ENCODE measurements around the gene CAPN11. TPM values are rescaled to one million over a fixed set of nuclear protein-coding genes. Genes with fewer than 3 reads are reported as not detected.

CAPN11 gene
- total RNA-seq, 1 experiment from 2014 or later, result not detected

DNA sequence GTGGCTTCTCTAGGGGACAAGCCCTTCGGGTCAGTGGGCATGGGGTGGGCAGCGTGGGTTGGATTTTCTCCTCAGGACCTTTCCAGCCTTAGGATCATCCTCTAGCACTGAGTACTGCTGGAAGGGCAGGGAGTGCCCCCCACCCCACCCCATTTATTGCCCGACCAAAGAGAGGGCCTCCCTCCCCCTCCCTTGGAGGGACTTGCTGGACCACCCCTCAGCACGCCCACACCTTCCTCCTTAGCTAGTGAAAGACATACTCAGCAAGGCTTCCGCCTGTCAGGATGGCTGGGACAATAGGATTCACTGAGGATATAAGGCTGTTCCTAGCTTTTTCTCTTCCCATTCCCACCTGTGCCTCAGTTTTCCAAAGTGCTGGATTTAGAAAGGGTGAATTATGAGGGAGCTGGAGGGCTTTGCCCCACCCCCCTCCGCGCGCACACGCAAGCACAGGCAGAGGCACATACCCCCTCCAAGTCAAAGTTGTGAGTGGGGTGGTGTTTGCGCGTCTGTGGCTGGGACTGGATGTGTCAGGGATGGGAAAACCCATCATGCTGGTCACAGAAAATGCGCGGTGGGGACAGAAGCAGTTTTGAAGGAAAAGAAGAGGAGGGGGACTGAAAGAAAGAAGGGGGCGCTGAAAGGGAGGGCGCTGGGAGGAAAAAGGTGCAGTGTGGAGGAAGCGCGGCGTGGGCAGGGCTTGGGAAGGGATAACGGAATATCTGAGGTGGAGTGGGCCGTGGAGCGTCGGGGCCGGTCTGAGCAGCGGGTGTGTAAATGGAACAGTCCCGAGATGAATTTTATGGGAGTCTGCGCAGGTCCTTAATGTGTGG lies 64.1 kb downstream of the CAPN11 start:
- Histone ChIP-seq H3K9ac (ENCODE audit: low read length) (peak overlapping the region; percentile 81), H2AFZ (ENCODE audit: low read depth, low read length, poor library complexity, severe bottlenecking) (peak overlapping the region; percentile 61), H3K27ac (ENCODE audit: low read depth, low read length) (peak overlapping the region; percentile 45), H3K9me2 (ENCODE audit: insufficient read depth) (no peaks in the 10 kb centered on the region), H3K36me3 (ENCODE audit: control insufficient read depth in 1 of 2, insufficient read depth in 2 of 2, low read length in 2 of 2) (peaks cover 0 to 10% of the 10 kb centered on the region in 2 experiments; a peak in 1 of 4 replicates), H4K20me1 (ENCODE audit: insufficient read depth) (peaks cover 4% of the 10 kb centered on the region; the same call in 1 of the 2 replicates), H3K4me3 (replicated peaks in 1 of 2; ENCODE audit: low read depth in 1 of 2, low read length in 2 of 2) (peak overlapping the region; percentile 65 to 74), H3K27me3 (ENCODE audit: insufficient read depth, low read length) (no peaks in the 10 kb centered on the region), H3K79me2 (ENCODE audit: insufficient read depth, low read length) (peaks cover 42% of the 10 kb centered on the region), H3K9me3 (ENCODE audit: control insufficient read depth in 1 of 2, insufficient read depth in 1 of 2, low read depth in 1 of 2, low read length in 2 of 2) (no peaks in the 10 kb centered on the region), H3K4me2 (ENCODE audit: low read length) (peak overlapping the region; percentile 93), H3K4me1 (ENCODE audit: control insufficient read depth in 1 of 2, insufficient read depth in 2 of 2, low read length in 2 of 2) (peaks cover 45 to 73% of the 10 kb centered on the region in 2 experiments)
- ATAC-seq, result peak; percentile 26
- RAD21 ChIA-PET (ENCODE audit: low non-redundant PET in 1 of 2, low total read pairs in 2 of 2, uncharacterized antibody in 2 of 2, unreplicated experiment in 2 of 2), result interaction anchor here in 1 of 2 experiments (1.4 kb wide), 1 partner anchor 23 kb away, joined by 3 read pairs; no protein-coding TSS in a partner anchor
- POLR2A ChIA-PET, result interaction anchor here (1.0 to 3.0 kb wide), 5 partner anchors 12 to 90 kb away, joined by 4 to 27 read pairs (median 7); partner anchors contain the start of genes HSP90AB1 and SLC35B2
- TF ChIP-seq POLR2A (IDR thresholded peaks at IDR 0.05; ENCODE audit: borderline replicate concordance, extremely low read depth, insufficient read depth, insufficient read length) (no peak), EZH2phosphoT487 (IDR thresholded peaks at IDR 0.05; ENCODE audit: borderline replicate concordance) (no peak), POLR2AphosphoS5 (IDR thresholded peaks at IDR 0.05; ENCODE audit: low read depth, low read length) (no peak), CEBPB (IDR thresholded peaks at IDR 0.05; ENCODE audit: low read depth) (no peak), SP1 (IDR thresholded peaks at IDR 0.05; ENCODE audit: low read depth) (no peak), ZNF274 (IDR thresholded peaks at IDR 0.05; ENCODE audit: low read depth, low read length) (no peak), EGR1 (IDR thresholded peaks at IDR 0.05; ENCODE audit: low read depth) (no peak), CBX3 (IDR thresholded peaks at IDR 0.05; ENCODE audit: low read depth) (no peak), SIN3A (IDR thresholded peaks at IDR 0.05; ENCODE audit: low read depth) (no peak), ZFX (IDR thresholded peaks at IDR 0.05) (no peak), RAD21 (IDR thresholded peaks at IDR 0.05; ENCODE audit: low read depth) (no peak)
- TF ChIP-seq, protein P1, sequence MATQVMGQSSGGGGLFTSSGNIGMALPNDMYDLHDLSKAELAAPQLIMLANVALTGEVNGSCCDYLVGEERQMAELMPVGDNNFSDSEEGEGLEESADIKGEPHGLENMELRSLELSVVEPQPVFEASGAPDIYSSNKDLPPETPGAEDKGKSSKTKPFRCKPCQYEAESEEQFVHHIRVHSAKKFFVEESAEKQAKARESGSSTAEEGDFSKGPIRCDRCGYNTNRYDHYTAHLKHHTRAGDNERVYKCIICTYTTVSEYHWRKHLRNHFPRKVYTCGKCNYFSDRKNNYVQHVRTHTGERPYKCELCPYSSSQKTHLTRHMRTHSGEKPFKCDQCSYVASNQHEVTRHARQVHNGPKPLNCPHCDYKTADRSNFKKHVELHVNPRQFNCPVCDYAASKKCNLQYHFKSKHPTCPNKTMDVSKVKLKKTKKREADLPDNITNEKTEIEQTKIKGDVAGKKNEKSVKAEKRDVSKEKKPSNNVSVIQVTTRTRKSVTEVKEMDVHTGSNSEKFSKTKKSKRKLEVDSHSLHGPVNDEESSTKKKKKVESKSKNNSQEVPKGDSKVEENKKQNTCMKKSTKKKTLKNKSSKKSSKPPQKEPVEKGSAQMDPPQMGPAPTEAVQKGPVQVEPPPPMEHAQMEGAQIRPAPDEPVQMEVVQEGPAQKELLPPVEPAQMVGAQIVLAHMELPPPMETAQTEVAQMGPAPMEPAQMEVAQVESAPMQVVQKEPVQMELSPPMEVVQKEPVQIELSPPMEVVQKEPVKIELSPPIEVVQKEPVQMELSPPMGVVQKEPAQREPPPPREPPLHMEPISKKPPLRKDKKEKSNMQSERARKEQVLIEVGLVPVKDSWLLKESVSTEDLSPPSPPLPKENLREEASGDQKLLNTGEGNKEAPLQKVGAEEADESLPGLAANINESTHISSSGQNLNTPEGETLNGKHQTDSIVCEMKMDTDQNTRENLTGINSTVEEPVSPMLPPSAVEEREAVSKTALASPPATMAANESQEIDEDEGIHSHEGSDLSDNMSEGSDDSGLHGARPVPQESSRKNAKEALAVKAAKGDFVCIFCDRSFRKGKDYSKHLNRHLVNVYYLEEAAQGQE (IDR thresholded peaks at IDR 0.05; ENCODE audit: low read depth), result no peak
- TF ChIP-seq, protein P2, sequence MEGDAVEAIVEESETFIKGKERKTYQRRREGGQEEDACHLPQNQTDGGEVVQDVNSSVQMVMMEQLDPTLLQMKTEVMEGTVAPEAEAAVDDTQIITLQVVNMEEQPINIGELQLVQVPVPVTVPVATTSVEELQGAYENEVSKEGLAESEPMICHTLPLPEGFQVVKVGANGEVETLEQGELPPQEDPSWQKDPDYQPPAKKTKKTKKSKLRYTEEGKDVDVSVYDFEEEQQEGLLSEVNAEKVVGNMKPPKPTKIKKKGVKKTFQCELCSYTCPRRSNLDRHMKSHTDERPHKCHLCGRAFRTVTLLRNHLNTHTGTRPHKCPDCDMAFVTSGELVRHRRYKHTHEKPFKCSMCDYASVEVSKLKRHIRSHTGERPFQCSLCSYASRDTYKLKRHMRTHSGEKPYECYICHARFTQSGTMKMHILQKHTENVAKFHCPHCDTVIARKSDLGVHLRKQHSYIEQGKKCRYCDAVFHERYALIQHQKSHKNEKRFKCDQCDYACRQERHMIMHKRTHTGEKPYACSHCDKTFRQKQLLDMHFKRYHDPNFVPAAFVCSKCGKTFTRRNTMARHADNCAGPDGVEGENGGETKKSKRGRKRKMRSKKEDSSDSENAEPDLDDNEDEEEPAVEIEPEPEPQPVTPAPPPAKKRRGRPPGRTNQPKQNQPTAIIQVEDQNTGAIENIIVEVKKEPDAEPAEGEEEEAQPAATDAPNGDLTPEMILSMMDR (IDR thresholded peaks at IDR 0.05 in 2 of 3, conservative IDR thresholded peaks at IDR 0.05 in 1 of 3; ENCODE audit: borderline replicate concordance in 1 of 3, insufficient read depth in 1 of 3, low read depth in 2 of 3, low read length in 2 of 3), result no peak
- TF ChIP-seq, protein P3, sequence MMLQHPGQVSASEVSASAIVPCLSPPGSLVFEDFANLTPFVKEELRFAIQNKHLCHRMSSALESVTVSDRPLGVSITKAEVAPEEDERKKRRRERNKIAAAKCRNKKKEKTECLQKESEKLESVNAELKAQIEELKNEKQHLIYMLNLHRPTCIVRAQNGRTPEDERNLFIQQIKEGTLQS (IDR thresholded peaks at IDR 0.05), result no peak
- TF ChIP-seq, protein P4, sequence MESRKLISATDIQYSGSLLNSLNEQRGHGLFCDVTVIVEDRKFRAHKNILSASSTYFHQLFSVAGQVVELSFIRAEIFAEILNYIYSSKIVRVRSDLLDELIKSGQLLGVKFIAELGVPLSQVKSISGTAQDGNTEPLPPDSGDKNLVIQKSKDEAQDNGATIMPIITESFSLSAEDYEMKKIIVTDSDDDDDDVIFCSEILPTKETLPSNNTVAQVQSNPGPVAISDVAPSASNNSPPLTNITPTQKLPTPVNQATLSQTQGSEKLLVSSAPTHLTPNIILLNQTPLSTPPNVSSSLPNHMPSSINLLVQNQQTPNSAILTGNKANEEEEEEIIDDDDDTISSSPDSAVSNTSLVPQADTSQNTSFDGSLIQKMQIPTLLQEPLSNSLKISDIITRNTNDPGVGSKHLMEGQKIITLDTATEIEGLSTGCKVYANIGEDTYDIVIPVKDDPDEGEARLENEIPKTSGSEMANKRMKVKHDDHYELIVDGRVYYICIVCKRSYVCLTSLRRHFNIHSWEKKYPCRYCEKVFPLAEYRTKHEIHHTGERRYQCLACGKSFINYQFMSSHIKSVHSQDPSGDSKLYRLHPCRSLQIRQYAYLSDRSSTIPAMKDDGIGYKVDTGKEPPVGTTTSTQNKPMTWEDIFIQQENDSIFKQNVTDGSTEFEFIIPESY (IDR thresholded peaks at IDR 0.05; ENCODE audit: extremely low read depth, insufficient replicate concordance, low read length), result no peak
- intact Hi-C loops (cut with micrococcal nuclease), result no loop called here
- CTCF ChIA-PET, result interaction anchor here (1.6 to 3.7 kb wide), 3 partner anchors 12 to 34 kb away, joined by 6 to 22 read pairs (median 8); no protein-coding TSS in a partner anchor
- BruUV-seq (replicated peaks), result no TSS peak
- no peak for DNase-seq (ENCODE audit: low read depth, low spot score)

All from HCT116 (cell line).